NT2/D1 (cell line): ENCODE results near the gene AGA.

Experiments
- DNase-seq: peaks from one replicate; pipeline ENCODE4 v3.0.0-alpha.2; 2011; ENCODE audit warnings: low read depth, low spot score
- H3K27me3 ChIP-seq: 2 replicates; pipeline ENCODE4 v1.6.0; 2011; ENCODE audit warnings: mild to moderate bottlenecking; ENCODE audit not compliant: insufficient read length, insufficient read depth
- H3K36me3 ChIP-seq: 2 replicates; pipeline ENCODE4 v1.6.1; 2011; ENCODE audit warnings: mild to moderate bottlenecking, low read length, mixed read lengths; ENCODE audit not compliant: insufficient read depth, insufficient read length
- H3K4me1 ChIP-seq: 2 replicates; pipeline ENCODE4 v1.5.1; 2011; ENCODE audit not compliant: insufficient read depth, insufficient read length
- H3K4me3 ChIP-seq: 2 replicates; pipeline ENCODE4 v1.5.1; 2011; ENCODE audit warnings: low read depth; ENCODE audit not compliant: insufficient read length
- H3K9ac ChIP-seq: 2 replicates; pipeline ENCODE4 v1.6.0; 2011; ENCODE audit warnings: low read depth; ENCODE audit not compliant: insufficient read length
- H3K9me3 ChIP-seq: 2 replicates; pipeline ENCODE4 v1.5.1; 2011; ENCODE audit warnings: mild to moderate bottlenecking, low read length; ENCODE audit not compliant: insufficient read depth
- SUZ12 ChIP-seq: IDR thresholded peaks from 2 replicates; pipeline ENCODE4 v1.6.1; 2011; ENCODE audit not compliant: insufficient read length, insufficient read depth; ENCODE audit errors: extremely low read depth
- YY1 ChIP-seq: IDR thresholded peaks from 2 replicates; pipeline ENCODE4 v1.6.1; 2011; ENCODE audit not compliant: insufficient read length, insufficient read depth
- ZNF274 ChIP-seq: IDR thresholded peaks from 2 replicates; pipeline ENCODE4 v1.6.1; 2011; ENCODE audit warnings: mild to moderate bottlenecking, low read depth, low read length

The AGA gene

GRCh38 chr4:177386278-177386815 lies 55.9 kb downstream of the AGA start:
- TF ChIP-seq ZNF274: no peak
- TF ChIP-seq YY1: no peak
- no peak for TF ChIP-seq SUZ12
- no peaks in the 10 kb centered on the region for H3K36me3 ChIP-seq
- DNase-seq: no peak

GRCh38 chr4:177385576-177386277 lies 56.5 kb downstream of the AGA start:
- Histone ChIP-seq H3K36me3 (no peaks in the 10 kb centered on the region), H3K4me3 (no peak overlapping the region), H3K9me3 (peaks cover 9% of the 10 kb centered on the region; the same call in 1 of the 2 replicates), H3K9ac (no peak overlapping the region), H3K4me1 (no peaks in the 10 kb centered on the region), H3K27me3 (no peaks in the 10 kb centered on the region)
- no peak for DNase-seq
- TF ChIP-seq YY1 (no peak), ZNF274 (no peak), SUZ12 (no peak)

More at GRCh38 chr4:177386278-177386815, 55.9 kb downstream of the AGA start:
- no peaks in the 10 kb centered on the region for H3K4me1 ChIP-seq
- no peaks in the 10 kb centered on the region for H3K27me3 ChIP-seq
- no peak overlapping the region for H3K9ac ChIP-seq
- H3K4me3 ChIP-seq: no peak overlapping the region
- peaks cover 3% of the 10 kb centered on the region; the same call in 1 of the 2 replicates for H3K9me3 ChIP-seq

GRCh38 chr4:177384856-177385397 lies 57.3 kb downstream of the AGA start:
- TF ChIP-seq SUZ12 (no peak), ZNF274 (no peak), YY1 (no peak)

GRCh38 chr4:177381762-177382310 lies 60.4 kb downstream of the AGA start:
- Histone ChIP-seq H3K9me3 (peaks cover 10% of the 10 kb centered on the region; the same call in 1 of the 2 replicates), H3K36me3 (no peaks in the 10 kb centered on the region), H3K27me3 (no peaks in the 10 kb centered on the region), H3K9ac (no peak overlapping the region), H3K4me3 (no peak overlapping the region), H3K4me1 (no peaks in the 10 kb centered on the region)
- TF ChIP-seq YY1: no peak
- TF ChIP-seq SUZ12: no peak
- TF ChIP-seq ZNF274: no peak
- DNase-seq: no peak

More at GRCh38 chr4:177384856-177385397, 57.3 kb downstream of the AGA start:
- Histone ChIP-seq H3K27me3 (no peaks in the 10 kb centered on the region), H3K4me1 (no peaks in the 10 kb centered on the region), H3K36me3 (no peaks in the 10 kb centered on the region), H3K9ac (no peak overlapping the region), H3K9me3 (peaks cover 10% of the 10 kb centered on the region; the same call in 1 of the 2 replicates), H3K4me3 (no peak overlapping the region)
- DNase-seq: no peak
